AG04449 (cell line): Measurements from ENCODE around the gene POU2F3.
"Not testable (repeated sequence)": the region's sequence is repeated elsewhere in the genome, so short reads cannot be mapped to it uniquely, and the experiment has no call there.

Experiments used
- CTCF ChIA-PET: fragments of 350-600 bp; formaldehyde crosslinking; extraction: SDS; loops from one replicate; lab custom pipeline; 2021; ENCODE audit warnings: antibody characterized with exemption; lab: Yijun Ruan, JAX
- POLR2A ChIA-PET: fragments of 400-600, 350-600 bp; formaldehyde crosslinking; extraction: SDS; loops from one replicate; lab custom pipeline; 2020; ENCODE audit warnings: antibody characterized with exemption, inconsistent platforms; lab: Yijun Ruan, JAX
- DNase-seq: peaks from one replicate; pipeline ENCODE4 v3.0.0-alpha.2; 2010; ENCODE audit warnings: low read depth, low spot score
- H3K4me3 ChIP-seq: 2 replicates; pipeline ENCODE4 v1.5.1; 2011; ENCODE audit warnings: low read depth, mild to moderate bottlenecking, control low read depth, low read length
- TF ChIP-seq, protein P1 (sequence below): IDR thresholded peaks from one replicate; pipeline ENCODE4 v1.5.1; 2011; ENCODE audit warnings: mild to moderate bottlenecking, moderate library complexity, low read length, control low read depth, inconsistent platforms; ENCODE audit not compliant: insufficient read depth; ENCODE audit errors: missing control alignments

The POU2F3 gene

DNA sequence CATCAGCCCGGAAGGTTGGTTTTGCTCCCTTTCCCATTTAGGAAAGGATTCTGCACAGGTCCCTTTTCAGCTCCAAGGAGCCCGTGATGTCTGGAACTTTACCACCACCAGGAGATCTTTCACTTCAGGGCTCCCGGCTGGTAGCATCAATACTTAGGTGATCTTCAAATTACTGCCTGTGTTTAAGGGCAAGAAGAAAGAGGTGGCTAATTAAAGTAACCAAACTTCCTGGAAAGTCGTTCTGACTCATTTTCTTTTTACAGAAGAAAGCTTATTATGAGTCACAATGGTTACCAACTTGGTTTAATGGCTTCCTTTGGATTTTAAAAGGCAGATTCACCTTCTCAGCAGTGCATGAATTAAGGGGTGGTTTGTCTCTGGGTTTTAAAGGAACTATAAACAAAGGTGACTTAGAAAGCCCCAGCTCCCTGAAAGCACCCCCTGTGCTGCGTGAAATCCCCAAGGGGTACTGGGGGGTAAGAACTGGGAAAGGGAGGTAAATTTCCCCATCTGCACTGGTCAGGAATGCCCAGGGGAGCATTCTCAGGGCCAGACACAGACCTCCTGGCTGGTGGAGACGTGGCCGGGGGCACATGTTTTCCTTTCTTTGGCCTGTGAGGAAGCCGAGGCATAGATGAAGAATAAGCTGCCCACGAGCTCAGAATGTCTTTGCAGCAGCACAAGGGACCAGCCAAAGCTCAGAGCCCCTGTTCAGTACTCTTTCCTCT lies 8.8 kb downstream of the POU2F3 start:
- no peak overlapping the region for H3K4me3 ChIP-seq
- no peak for DNase-seq
- TF ChIP-seq, protein P1, sequence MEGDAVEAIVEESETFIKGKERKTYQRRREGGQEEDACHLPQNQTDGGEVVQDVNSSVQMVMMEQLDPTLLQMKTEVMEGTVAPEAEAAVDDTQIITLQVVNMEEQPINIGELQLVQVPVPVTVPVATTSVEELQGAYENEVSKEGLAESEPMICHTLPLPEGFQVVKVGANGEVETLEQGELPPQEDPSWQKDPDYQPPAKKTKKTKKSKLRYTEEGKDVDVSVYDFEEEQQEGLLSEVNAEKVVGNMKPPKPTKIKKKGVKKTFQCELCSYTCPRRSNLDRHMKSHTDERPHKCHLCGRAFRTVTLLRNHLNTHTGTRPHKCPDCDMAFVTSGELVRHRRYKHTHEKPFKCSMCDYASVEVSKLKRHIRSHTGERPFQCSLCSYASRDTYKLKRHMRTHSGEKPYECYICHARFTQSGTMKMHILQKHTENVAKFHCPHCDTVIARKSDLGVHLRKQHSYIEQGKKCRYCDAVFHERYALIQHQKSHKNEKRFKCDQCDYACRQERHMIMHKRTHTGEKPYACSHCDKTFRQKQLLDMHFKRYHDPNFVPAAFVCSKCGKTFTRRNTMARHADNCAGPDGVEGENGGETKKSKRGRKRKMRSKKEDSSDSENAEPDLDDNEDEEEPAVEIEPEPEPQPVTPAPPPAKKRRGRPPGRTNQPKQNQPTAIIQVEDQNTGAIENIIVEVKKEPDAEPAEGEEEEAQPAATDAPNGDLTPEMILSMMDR = no peak
- POLR2A ChIA-PET = no interaction called here
- CTCF ChIA-PET = interaction anchor here (1.4 to 45.4 kb wide), 7 partner anchors 9 to 78 kb away, joined by 3 to 1135 read pairs (median 11); partner anchors contain the start of gene POU2F3

DNA sequence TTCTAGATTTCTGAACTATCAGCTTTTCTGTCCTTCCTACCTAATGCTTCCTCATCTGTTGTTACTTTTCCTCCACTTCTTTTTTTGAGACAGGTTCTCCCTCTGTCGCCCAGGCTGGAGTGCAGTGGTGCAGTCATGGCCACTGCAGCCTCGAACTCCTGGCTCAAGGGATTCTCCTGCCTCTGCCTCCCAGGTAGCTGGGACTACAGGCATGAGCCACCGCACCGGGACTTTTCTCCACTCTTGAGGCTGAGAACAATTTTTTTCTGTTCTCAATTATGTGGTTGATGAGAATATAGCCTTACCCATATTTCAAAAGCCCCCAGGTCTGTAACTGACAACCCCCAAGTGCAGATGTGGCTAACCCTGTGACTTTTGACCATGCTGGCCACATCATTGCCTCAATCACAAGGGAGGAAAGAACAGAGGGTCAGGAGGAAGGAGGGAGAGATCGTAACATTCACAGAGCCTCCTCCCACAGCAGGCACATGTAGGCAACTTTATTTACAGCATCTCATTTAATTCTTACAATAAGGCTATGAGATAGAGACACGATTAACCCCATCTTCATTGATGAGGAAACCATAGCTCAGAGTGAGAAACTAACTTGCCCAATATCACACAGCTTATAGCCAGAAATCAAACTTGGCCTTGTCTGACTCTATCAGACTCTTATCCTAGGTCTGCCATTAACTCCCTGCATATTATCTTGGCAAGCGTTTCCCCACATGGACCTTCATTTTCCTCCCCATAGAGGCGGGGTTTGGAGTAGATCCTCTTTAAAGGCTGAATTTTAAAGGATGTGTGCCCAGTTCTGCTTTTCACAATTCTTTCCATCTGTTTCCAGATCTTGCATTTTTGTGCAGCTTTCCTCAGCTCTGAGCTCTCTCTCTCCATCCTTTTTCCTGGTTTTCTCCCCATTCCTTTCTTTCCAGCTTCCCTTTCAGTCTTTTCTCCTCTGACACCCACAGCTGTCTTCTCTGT lies 9.6 kb downstream of the POU2F3 start:
- TF ChIP-seq, protein P1 = no peak
- H3K4me3 ChIP-seq = no peak overlapping the region
- POLR2A ChIA-PET = no interaction called here
- CTCF ChIA-PET = interaction anchor here (1.0 to 45.4 kb wide), 8 partner anchors 10 to 79 kb away, joined by 3 to 1135 read pairs (median 10); partner anchors contain the start of gene POU2F3
- no peak for DNase-seq

DNA sequence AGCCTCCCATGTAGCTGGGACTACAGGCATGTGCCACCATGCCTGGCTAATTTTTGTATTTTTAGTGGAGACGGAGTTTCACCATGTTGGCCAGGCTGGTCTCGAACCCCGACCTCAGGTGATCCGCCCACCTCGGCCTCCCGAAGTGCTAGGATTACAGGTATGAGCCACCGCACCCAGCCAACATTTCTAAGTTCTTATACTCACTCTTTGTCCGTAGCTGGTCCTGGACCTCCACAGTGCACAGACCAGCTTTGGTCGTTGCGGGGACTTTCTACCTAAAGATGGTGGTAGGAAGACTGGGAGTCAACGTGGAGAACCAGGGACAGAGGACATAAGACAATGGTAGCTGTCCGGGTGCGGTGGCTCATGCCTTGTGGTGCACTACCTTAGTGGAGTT lies 13.4 kb downstream of the POU2F3 start:
- DNase-seq, POLR2A ChIA-PET, H3K4me3 ChIP-seq: not testable (repeated sequence)
- CTCF ChIA-PET = interaction anchor here (45.4 kb wide), 1 partner anchor 46 kb away, joined by 1135 read pairs; no protein-coding TSS in a partner anchor

DNA sequence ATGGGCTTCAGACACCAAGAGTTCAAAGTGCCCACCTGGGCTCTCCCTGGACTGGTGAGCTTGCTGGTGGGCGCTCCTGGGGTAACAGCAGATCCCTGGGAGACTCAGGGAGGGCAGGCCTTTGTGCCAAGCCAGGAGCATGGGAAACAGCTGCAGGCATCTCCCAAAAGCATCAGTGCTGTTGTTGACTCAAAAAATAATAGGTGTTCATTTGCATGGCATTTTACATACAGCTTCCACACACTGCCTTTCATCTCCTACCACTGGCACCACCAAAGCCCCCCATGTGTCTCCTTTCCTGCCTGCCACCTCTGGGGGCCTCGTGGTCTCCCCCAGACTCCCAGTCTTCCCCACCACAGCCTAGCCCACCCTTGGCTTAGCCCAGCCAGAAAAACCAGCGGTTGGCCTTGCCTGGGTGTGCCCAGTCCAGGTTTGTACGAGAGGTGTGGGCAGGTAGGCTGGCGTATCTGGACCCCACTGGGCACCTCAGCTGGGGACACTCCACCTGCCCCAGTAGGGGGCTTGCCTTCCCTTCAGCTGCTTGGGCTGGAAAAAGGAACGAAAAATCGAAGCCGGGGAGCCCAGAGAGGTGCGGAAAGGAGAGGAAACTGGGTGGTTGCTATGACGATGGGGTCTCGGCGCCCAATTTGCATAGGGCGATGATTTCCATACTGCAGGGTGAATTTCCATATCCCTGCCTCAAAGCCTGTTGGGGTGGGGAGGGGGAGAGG lies 15.0 kb downstream of the POU2F3 start:
- H3K4me3 ChIP-seq = no peak overlapping the region
- ChIA-PET CTCF (interaction anchor here (0.9 to 45.4 kb wide), 3 partner anchors 19 to 44 kb away, joined by 3 to 1135 read pairs (median 4); no protein-coding TSS in a partner anchor), POLR2A (no interaction called here)
- TF ChIP-seq, protein P1 = no peak
- no peak for DNase-seq

DNA sequence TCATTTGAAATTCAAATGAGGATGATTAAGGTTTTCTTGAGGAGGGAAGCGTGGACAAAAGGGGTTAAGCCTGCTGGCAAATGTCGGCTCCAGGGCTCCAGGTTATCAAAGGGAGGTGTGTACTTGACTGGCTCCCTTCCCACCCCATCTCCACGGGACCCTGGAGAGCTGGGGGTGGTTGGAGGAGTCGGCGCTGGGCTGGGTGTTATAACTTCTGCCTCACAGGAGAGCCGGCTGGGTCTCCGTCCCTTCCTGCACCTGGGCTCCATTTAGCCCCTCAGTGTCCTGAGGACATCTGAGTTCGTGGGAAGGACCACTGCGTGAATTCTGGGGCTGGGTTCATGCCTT lies 15.6 kb downstream of the POU2F3 start:
- DNase-seq = no peak
- ChIA-PET CTCF (interaction anchor here (45.4 kb wide), 1 partner anchor 43 kb away, joined by 1135 read pairs; no protein-coding TSS in a partner anchor), POLR2A (no interaction called here)
- H3K4me3 ChIP-seq = no peak overlapping the region
- TF ChIP-seq, protein P1 = no peak

DNA sequence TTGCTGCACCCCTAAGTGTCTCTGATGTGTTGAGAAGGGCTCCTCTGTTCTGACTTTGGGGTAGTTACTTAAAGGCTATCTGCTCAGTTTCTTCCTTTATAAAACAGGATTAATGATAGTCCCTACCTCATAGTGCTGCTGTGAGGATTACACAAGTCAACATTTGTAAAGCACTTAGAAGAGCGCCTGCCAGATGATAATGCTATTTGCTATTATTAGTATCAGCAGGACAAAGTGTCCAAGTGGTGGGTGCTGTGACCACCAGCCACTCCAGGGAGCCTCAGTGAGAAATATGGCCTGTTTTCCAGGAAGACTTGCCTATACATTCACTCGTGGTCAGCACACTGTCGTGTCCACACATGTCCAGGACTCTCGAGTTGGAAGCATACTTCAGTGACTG lies 16.2 kb downstream of the POU2F3 start:
- ChIA-PET POLR2A (no interaction called here), CTCF (interaction anchor here (45.4 kb wide), 1 partner anchor 43 kb away, joined by 1135 read pairs; no protein-coding TSS in a partner anchor)
- no peak overlapping the region for H3K4me3 ChIP-seq
- TF ChIP-seq, protein P1 = no peak
- no peak for DNase-seq
